Measurements from ENCODE around the gene DHH. TPM values are rescaled to one million over a fixed set of nuclear protein-coding genes. Genes with fewer than 3 reads are reported as not detected.

DHH gene
- total and polyA plus RNA-seq, 2 donors (not counting 3 experiments of a cell fraction or from before 2014, with no cell fraction given), result 2.9 to 3.3 TPM

GRCh38 chr12:49068879-49069506 is 25.6 kb downstream of the DHH start:
- Histone ChIP-seq H3K79me2 (ENCODE audit: control insufficient read depth, insufficient read depth, low read length) (no peaks in the 10 kb centered on the region), H3K9me3 (replicated peaks; ENCODE audit: control insufficient read depth, insufficient read depth, low read length) (no peaks in the 10 kb centered on the region), H3K4me2 (ENCODE audit: insufficient read depth, low read length) (peak overlapping the region; percentile 82), H3K27ac (ENCODE audit: insufficient read depth, low read depth, low read length) (peak overlapping the region; percentile 6), H4K20me1 (replicated peaks; ENCODE audit: control insufficient read depth, extremely low read depth, insufficient read depth, low read length) (no peaks in the 10 kb centered on the region), H3K27me3 (ENCODE audit: control insufficient read depth in 2 of 2, insufficient read depth in 2 of 2, low read length in 2 of 2) (no peaks in the 10 kb centered on the region), H2AFZ (ENCODE audit: low read depth, low read length) (peak overlapping the region; percentile 97), H3K36me3 (ENCODE audit: control insufficient read depth in 2 of 2, extremely low read depth in 1 of 2, insufficient read depth in 2 of 2, low read length in 2 of 2) (no peaks in the 10 kb centered on the region), H3K9ac (replicated peaks; ENCODE audit: extremely low read depth, insufficient read depth, low read length) (peak overlapping the region; percentile 38), H3K9me1 (replicated peaks; ENCODE audit: control insufficient read depth, extremely low read depth, insufficient read depth, low read length) (no peaks in the 10 kb centered on the region), H3K4me1 (ENCODE audit: control insufficient read depth, extremely low read depth, insufficient read depth, low read length) (peaks cover 12% of the 10 kb centered on the region), H3K4me3 (replicated peaks in 1 of 3; ENCODE audit: insufficient read depth in 1 of 3, low read depth in 1 of 3, low read length in 3 of 3) (peak overlapping the region; percentile 61 to 81 (median 64))
- CTCF ChIA-PET, result interaction anchor here (0.7 to 6.8 kb wide), 8 partner anchors 19 to 167 kb away, joined by 3 to 197 read pairs (median 12); partner anchors contain the start of genes DHH and TUBA1B
- TF ChIP-seq FOS (IDR thresholded peaks at IDR 0.05; ENCODE audit: borderline replicate concordance, insufficient read depth, low read length) (no peak), JUN (IDR thresholded peaks at IDR 0.05; ENCODE audit: borderline replicate concordance, insufficient read depth, insufficient read length, low read depth) (no peak)
- POLR2A ChIA-PET, result interaction anchor here (1.4 to 1.5 kb wide), 3 partner anchors 11 to 62 kb away, joined by 4 to 13 read pairs (median 4); partner anchors contain the start of gene TUBA1B
- no TSS peak for BruUV-seq (replicated peaks)
- dilution Hi-C loops (cut with MboI; ENCODE audit: extremely low pct_ligation_motif_present, low sequenced_read_pairs), result no loop called here
- FAIRE-seq, result peak; percentile 26
- DNase-seq (ENCODE audit: low read depth, low spot score), result no peak
- intact Hi-C loops (cut with micrococcal nuclease), result no loop called here

GRCh38 chr12:49066120-49066519 is 28.5 kb downstream of the DHH start:
- H3K27me3 ChIP-seq (ENCODE audit: control insufficient read depth in 2 of 2, insufficient read depth in 2 of 2, low read length in 2 of 2), result no peaks in the 10 kb centered on the region
- no peak for TF ChIP-seq POLR2AphosphoS5 (IDR thresholded peaks at IDR 0.05; ENCODE audit: insufficient read depth, low read depth, low read length)
- no peak for TF ChIP-seq EZH2 (IDR thresholded peaks at IDR 0.05; ENCODE audit: borderline replicate concordance, low read depth, low read length, severe bottlenecking)
- no peak for TF ChIP-seq MYC (IDR thresholded peaks at IDR 0.05; ENCODE audit: low read depth, low read length)
- no peak for TF ChIP-seq JUN (IDR thresholded peaks at IDR 0.05; ENCODE audit: borderline replicate concordance, insufficient read depth, insufficient read length, low read depth)
- no peak for TF ChIP-seq FOS (IDR thresholded peaks at IDR 0.05; ENCODE audit: borderline replicate concordance, insufficient read depth, low read length)
- no peak for TF ChIP-seq GATA2 (IDR thresholded peaks at IDR 0.05; ENCODE audit: insufficient read depth, insufficient read length, low read depth, low read length)
- TF ChIP-seq CTCF (IDR thresholded peaks at IDR 0.05; ENCODE audit: extremely low read depth in 1 of 2, insufficient read depth in 1 of 2, low read depth in 1 of 2, low read length in 2 of 2), result no peak
- TF ChIP-seq POLR2A (IDR thresholded peaks at IDR 0.05; ENCODE audit: low read depth, low read length), result no peak
- no peak for TF ChIP-seq MAX (IDR thresholded peaks at IDR 0.05; ENCODE audit: insufficient read depth, insufficient read length)
- BruUV-seq (replicated peaks), result no TSS peak
- FAIRE-seq (no peak), DNase-seq (ENCODE audit: low read depth, low spot score) (no peak)
- H3K9me3 ChIP-seq (replicated peaks; ENCODE audit: control insufficient read depth, insufficient read depth, low read length), result no peaks in the 10 kb centered on the region
- H3K4me1 ChIP-seq (ENCODE audit: control insufficient read depth, extremely low read depth, insufficient read depth, low read length), result peaks cover 17% of the 10 kb centered on the region
- H3K9ac ChIP-seq (replicated peaks; ENCODE audit: extremely low read depth, insufficient read depth, low read length), result no peak overlapping the region
- no peaks in the 10 kb centered on the region for H3K36me3 ChIP-seq (ENCODE audit: control insufficient read depth in 2 of 2, extremely low read depth in 1 of 2, insufficient read depth in 2 of 2, low read length in 2 of 2)
- H3K79me2 ChIP-seq (ENCODE audit: control insufficient read depth, insufficient read depth, low read length), result peaks cover 4% of the 10 kb centered on the region
- intact Hi-C loops (cut with micrococcal nuclease), result no loop called here
- CTCF ChIA-PET, result interaction anchor here (1.4 to 6.8 kb wide), 6 partner anchors 11 to 169 kb away, joined by 3 to 197 read pairs (median 69); partner anchors contain the start of genes DHH and TUBA1B
- H2AFZ ChIP-seq (ENCODE audit: low read depth, low read length), result no peak overlapping the region
- POLR2A ChIA-PET, result interaction anchor here (0.7 kb wide), 1 partner anchor 169 kb away, joined by 4 read pairs; no protein-coding TSS in a partner anchor
- H4K20me1 ChIP-seq (replicated peaks; ENCODE audit: control insufficient read depth, extremely low read depth, insufficient read depth, low read length), result no peaks in the 10 kb centered on the region
- no peaks in the 10 kb centered on the region for H3K9me1 ChIP-seq (replicated peaks; ENCODE audit: control insufficient read depth, extremely low read depth, insufficient read depth, low read length)
- no peak overlapping the region for H3K4me2 ChIP-seq (ENCODE audit: insufficient read depth, low read length)
- no peak overlapping the region for H3K27ac ChIP-seq (ENCODE audit: insufficient read depth, low read depth, low read length)
- dilution Hi-C loops (cut with MboI; ENCODE audit: extremely low pct_ligation_motif_present, low sequenced_read_pairs), result no loop called here
- H3K4me3 ChIP-seq (replicated peaks in 1 of 3; ENCODE audit: insufficient read depth in 1 of 3, low read depth in 1 of 3, low read length in 3 of 3), result no peak overlapping the region

Data from endothelial cell of umbilical vein (primary cell).